Lower leg skin (tissue), 3 donors: ENCODE data around the gene DIP2B.

Source experiments
- CTCF ChIP-seq, 3 donors: fragments of 450-650 bp; IDR thresholded peaks; one replicate each; pipeline ENCODE4 v1.5.1; 2016; ENCODE audit warnings: antibody characterized with exemption in 3 of 3, mild to moderate bottlenecking in 3 of 3, moderate library complexity in 2 of 3
- POLR2A ChIP-seq, 2 donors: fragments of 450-650 bp; IDR thresholded peaks; one replicate each; pipeline ENCODE4 v1.6.1; 2016 to 2017; ENCODE audit warnings: antibody characterized with exemption in 2 of 2, mild to moderate bottlenecking in 1 of 2, moderate library complexity in 1 of 2

- TF ChIP-seq POLR2A (IDR thresholded peaks at IDR 0.05): no peak
- no peak for TF ChIP-seq CTCF (IDR thresholded peaks at IDR 0.05)
These were observed 228.9 kb downstream of the DIP2B start for GRCh38 chr12:50733706-50734105.
